Measurements from ENCODE around the gene FBXW8.

GRCh38 chr12:117039891-117040309 lies 129.2 kb downstream of the FBXW8 start:
- TF ChIP-seq POLR2A (IDR thresholded peaks at IDR 0.05): no peak
- TF ChIP-seq, protein P1, sequence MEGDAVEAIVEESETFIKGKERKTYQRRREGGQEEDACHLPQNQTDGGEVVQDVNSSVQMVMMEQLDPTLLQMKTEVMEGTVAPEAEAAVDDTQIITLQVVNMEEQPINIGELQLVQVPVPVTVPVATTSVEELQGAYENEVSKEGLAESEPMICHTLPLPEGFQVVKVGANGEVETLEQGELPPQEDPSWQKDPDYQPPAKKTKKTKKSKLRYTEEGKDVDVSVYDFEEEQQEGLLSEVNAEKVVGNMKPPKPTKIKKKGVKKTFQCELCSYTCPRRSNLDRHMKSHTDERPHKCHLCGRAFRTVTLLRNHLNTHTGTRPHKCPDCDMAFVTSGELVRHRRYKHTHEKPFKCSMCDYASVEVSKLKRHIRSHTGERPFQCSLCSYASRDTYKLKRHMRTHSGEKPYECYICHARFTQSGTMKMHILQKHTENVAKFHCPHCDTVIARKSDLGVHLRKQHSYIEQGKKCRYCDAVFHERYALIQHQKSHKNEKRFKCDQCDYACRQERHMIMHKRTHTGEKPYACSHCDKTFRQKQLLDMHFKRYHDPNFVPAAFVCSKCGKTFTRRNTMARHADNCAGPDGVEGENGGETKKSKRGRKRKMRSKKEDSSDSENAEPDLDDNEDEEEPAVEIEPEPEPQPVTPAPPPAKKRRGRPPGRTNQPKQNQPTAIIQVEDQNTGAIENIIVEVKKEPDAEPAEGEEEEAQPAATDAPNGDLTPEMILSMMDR (IDR thresholded peaks at IDR 0.05): no peak

Data from vagina (tissue), 2 donors.